ENCODE results near the gene SPATS2.
"Not testable (repeated sequence)": the region's sequence is repeated elsewhere in the genome, so short reads cannot be mapped to it uniquely, and the experiment has no call there.

Gene SPATS2

DNA sequence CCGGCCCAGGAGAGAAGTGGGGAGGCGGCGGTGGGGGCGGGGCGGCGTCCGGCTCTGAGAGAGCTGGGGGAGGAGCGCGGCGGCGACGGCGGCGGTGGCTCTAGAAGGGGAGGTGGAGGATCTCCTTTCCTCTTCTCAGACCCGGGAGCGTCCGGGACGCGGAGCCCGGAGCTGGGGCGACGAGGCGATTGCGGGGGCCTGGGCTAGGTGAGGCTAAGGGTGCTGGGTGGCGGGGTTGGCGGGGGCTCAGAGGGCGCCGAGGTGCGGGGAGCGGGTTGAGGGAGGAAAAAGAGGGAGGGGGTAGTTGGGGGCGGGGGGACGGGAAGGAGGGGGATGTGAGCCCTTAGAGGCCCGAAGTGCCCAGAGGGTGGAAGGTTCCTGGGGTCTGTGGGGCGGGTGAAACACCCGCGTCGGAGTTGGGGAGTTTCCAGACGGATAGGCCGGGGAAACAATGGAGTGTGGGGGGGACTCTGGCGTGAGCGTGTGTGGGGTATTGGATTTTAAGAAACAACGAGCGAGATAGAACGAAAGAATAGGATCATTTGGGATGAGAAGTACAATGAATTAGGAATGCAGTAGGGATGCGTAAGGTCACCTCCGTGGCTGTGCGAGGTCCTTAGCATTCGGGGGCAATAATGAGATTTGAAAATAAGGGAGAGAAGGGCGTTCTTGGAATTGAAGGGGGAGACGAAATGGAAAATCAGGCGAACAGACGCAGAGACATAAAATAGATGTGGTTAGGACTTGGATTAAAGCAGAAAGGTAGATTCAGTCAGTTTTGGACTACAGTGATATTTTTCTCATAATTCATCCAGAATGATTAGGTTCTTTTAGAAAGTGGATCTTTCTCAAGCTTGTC, at the start of gene SPATS2:
TSS of gene SPATS2 (plus strand) at position 82 of the 859 bp plus-strand sequence. CDS start 93,551 bp downstream, outside the sequence.
- Histone ChIP-seq H3K27me3 (ENCODE audit: control insufficient read depth in 2 of 2, insufficient read depth in 2 of 2, low read length in 2 of 2) (no peaks in the 10 kb centered on the region), H3K27ac (ENCODE audit: low read depth in 2 of 2, low read length in 2 of 2) (peak within 1 kb of the TSS; percentile 85 to 89), H3K4me1 (ENCODE audit: control insufficient read depth in 2 of 2, insufficient read depth in 2 of 2, low read length in 2 of 2) (peaks cover 3 to 8% of the 10 kb centered on the region in 2 donors), H3K9me3 (ENCODE audit: control insufficient read depth in 2 of 2, low read length in 2 of 2) (no peaks in the 10 kb centered on the region), H3K9ac (ENCODE audit: low read depth in 1 of 2, low read length in 2 of 2) (peak within 1 kb of the TSS; percentile 85 to 92), H3K4me3 (ENCODE audit: low read length in 2 of 2) (peak within 1 kb of the TSS; percentile 83 to 87), H3K36me3 (ENCODE audit: control insufficient read depth in 2 of 2, insufficient read depth in 2 of 2, low read length in 2 of 2) (no peaks in the 10 kb centered on the region)

DNA sequence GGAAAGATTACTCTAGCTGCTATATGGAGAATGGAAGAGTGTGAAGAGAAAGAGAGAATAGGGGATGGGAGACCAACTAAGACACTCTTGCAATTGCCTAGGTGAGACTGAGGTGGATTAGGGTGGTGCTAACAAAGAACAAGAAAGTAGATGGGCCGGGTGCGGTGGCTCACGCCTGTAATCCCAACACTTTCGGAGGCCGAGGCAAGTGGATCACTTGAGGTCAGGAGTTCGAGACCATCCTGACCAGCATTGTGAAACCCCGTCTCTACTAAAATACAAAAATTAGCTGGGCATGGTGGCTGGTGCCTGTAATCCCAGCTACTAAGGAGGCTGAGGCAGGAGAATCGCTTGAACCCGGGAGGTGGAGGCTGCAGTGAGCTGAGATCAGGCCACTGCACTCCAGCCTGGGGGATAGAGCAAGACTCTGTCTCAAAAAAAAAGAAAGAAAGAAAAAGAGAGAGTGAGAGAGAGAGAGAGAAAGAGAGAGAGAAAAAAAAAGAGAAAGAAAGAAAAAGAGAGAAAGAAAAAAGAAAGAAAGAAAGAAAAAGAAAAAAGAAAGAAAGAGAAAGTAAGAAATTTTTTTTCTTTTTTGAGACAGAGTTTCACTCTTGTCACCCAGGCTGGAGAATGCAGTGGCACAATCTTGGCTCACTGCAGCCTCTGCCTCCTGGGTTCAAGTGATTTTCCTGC, 46.7 kb upstream of the SPATS2 start:
- H3K36me3 ChIP-seq (ENCODE audit: control insufficient read depth in 2 of 2, insufficient read depth in 2 of 2, low read length in 2 of 2); H3K27me3 ChIP-seq (ENCODE audit: control insufficient read depth in 2 of 2, insufficient read depth in 2 of 2, low read length in 2 of 2); H3K9ac ChIP-seq (ENCODE audit: low read depth in 1 of 2, low read length in 2 of 2); H3K4me3 ChIP-seq (ENCODE audit: low read length in 2 of 2); H3K9me3 ChIP-seq (ENCODE audit: control insufficient read depth in 2 of 2, low read length in 2 of 2); H3K27ac ChIP-seq (ENCODE audit: low read depth in 2 of 2, low read length in 2 of 2): not testable (repeated sequence)
- peaks cover 12 to 13% of the 10 kb centered on the region in 2 donors for H3K4me1 ChIP-seq (ENCODE audit: control insufficient read depth in 2 of 2, insufficient read depth in 2 of 2, low read length in 2 of 2)

DNA sequence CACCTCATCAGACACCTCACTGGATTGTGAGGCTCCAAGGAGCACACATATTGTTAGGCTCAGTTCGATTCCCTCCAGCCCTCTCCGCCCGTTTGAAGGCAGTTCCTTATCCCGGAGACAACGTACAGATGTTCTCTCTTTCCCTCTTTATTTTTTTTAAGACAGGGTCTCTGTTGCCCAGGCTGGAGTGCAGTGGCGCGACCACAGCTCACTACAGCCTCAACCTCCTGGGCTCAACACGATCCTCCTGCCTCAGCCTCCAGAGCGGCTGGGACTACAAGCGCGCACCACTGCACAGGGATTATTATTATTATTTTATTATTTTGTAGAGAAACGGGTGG, 44.9 kb upstream of the SPATS2 start:
- H3K4me3 ChIP-seq (ENCODE audit: low read length in 2 of 2): peak overlapping the region; percentile 70 to 79
- H3K27me3 ChIP-seq (ENCODE audit: control insufficient read depth in 2 of 2, insufficient read depth in 2 of 2, low read length in 2 of 2): no peaks in the 10 kb centered on the region
- peaks cover 12 to 13% of the 10 kb centered on the region in 2 donors for H3K4me1 ChIP-seq (ENCODE audit: control insufficient read depth in 2 of 2, insufficient read depth in 2 of 2, low read length in 2 of 2)
- peak overlapping the region in 1 of 2 donors; percentile 10 for H3K27ac ChIP-seq (ENCODE audit: low read depth in 2 of 2, low read length in 2 of 2)
- no peaks in the 10 kb centered on the region for H3K9me3 ChIP-seq (ENCODE audit: control insufficient read depth in 2 of 2, low read length in 2 of 2)
- peak overlapping the region; percentile 38 to 83 for H3K9ac ChIP-seq (ENCODE audit: low read depth in 1 of 2, low read length in 2 of 2)
- peaks cover 0 to 3% of the 10 kb centered on the region in 2 donors for H3K36me3 ChIP-seq (ENCODE audit: control insufficient read depth in 2 of 2, insufficient read depth in 2 of 2, low read length in 2 of 2)

DNA sequence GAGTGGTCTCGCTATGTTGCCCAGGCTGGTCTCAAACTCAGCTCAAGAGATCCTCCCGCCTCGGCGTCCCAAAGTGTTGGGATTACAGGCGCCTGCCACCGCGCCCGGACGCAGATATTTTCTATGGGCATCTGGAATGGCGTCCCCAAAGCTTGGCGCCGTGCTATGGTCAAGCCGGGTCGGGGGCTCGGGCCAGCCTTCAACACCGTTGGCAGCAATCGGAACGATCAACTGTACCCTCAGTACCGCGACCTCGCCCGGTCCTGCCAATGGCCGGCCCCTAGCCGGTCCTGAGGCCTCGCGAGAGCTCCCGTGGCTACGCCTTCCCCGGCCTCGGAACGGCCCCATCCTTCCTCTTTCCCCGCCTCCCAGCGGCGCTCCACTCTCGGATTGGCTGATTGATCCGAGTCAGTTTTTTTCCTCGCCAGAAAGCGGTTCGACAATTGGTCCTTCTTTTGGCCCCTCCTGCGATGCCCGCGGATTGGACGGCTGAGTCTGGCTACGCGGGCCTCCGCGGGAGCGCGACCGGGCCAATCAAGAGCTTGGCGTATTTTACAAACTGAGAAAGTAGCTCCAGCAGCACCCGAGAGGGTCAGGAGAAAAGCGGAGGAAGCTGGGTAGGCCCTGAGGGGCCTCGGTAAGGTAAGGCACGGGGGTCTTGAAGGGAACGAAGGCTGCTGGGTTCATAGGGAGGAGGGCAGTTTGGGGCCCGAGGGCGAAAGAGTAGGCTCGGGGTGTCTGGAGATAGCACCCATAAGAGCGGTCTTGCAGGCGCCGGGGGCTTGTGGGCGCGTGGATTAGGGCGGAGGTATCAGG, 44.3 kb upstream of the SPATS2 start, which contains the start of gene TROAP:
TSS of gene TROAP (plus strand) at position 548 of the 816 bp plus-strand sequence. CDS start 354 bp downstream, outside the sequence.
- H3K9ac ChIP-seq (ENCODE audit: low read depth in 1 of 2, low read length in 2 of 2): peak within 1 kb of the TSS; percentile 48 to 83
- H3K27ac ChIP-seq (ENCODE audit: low read depth in 2 of 2, low read length in 2 of 2): peak within 1 kb of the TSS in 1 of 2 donors; percentile 10
- H3K9me3 ChIP-seq (ENCODE audit: control insufficient read depth in 2 of 2, low read length in 2 of 2): no peaks in the 10 kb centered on the region

GRCh38 chr12:49323524-49324097, 43.7 kb upstream of the SPATS2 start:
- Histone ChIP-seq H3K27me3 (ENCODE audit: control insufficient read depth in 2 of 2, insufficient read depth in 2 of 2, low read length in 2 of 2) (no peaks in the 10 kb centered on the region), H3K4me3 (ENCODE audit: low read length in 2 of 2) (peak overlapping the region; percentile 79 to 87), H3K4me1 (ENCODE audit: control insufficient read depth in 2 of 2, insufficient read depth in 2 of 2, low read length in 2 of 2) (peaks cover 12 to 13% of the 10 kb centered on the region in 2 donors), H3K9ac (ENCODE audit: low read depth in 1 of 2, low read length in 2 of 2) (peak overlapping the region; percentile 48 to 54), H3K36me3 (ENCODE audit: control insufficient read depth in 2 of 2, insufficient read depth in 2 of 2, low read length in 2 of 2) (peaks cover 0 to 3% of the 10 kb centered on the region in 2 donors), H3K27ac (ENCODE audit: low read depth in 2 of 2, low read length in 2 of 2) (no peak overlapping the region), H3K9me3 (ENCODE audit: control insufficient read depth in 2 of 2, low read length in 2 of 2) (no peaks in the 10 kb centered on the region)

More for the DNA sequence above, 44.3 kb upstream of the SPATS2 start, which contains the start of gene TROAP:
- Histone ChIP-seq H3K4me1 (ENCODE audit: control insufficient read depth in 2 of 2, insufficient read depth in 2 of 2, low read length in 2 of 2) (peaks cover 12 to 13% of the 10 kb centered on the region in 2 donors), H3K27me3 (ENCODE audit: control insufficient read depth in 2 of 2, insufficient read depth in 2 of 2, low read length in 2 of 2) (no peaks in the 10 kb centered on the region), H3K4me3 (ENCODE audit: low read length in 2 of 2) (peak within 1 kb of the TSS; percentile 79 to 87), H3K36me3 (ENCODE audit: control insufficient read depth in 2 of 2, insufficient read depth in 2 of 2, low read length in 2 of 2) (peaks cover 0 to 3% of the 10 kb centered on the region in 2 donors)

- H3K9me3 ChIP-seq (ENCODE audit: control insufficient read depth in 2 of 2, low read length in 2 of 2): no peaks in the 10 kb centered on the region
- H3K36me3 ChIP-seq (ENCODE audit: control insufficient read depth in 2 of 2, insufficient read depth in 2 of 2, low read length in 2 of 2): peaks cover 0 to 3% of the 10 kb centered on the region in 2 donors
- no peak overlapping the region for H3K9ac ChIP-seq (ENCODE audit: low read depth in 1 of 2, low read length in 2 of 2)
- no peak overlapping the region for H3K4me3 ChIP-seq (ENCODE audit: low read length in 2 of 2)
- no peak overlapping the region for H3K27ac ChIP-seq (ENCODE audit: low read depth in 2 of 2, low read length in 2 of 2)
- H3K27me3 ChIP-seq (ENCODE audit: control insufficient read depth in 2 of 2, insufficient read depth in 2 of 2, low read length in 2 of 2): no peaks in the 10 kb centered on the region
- H3K4me1 ChIP-seq (ENCODE audit: control insufficient read depth in 2 of 2, insufficient read depth in 2 of 2, low read length in 2 of 2): peaks cover 12 to 13% of the 10 kb centered on the region in 2 donors
Observed at GRCh38 chr12:49325606-49326005, 41.7 kb upstream of the SPATS2 start.

GRCh38 chr12:49327368-49327767, 39.9 kb upstream of the SPATS2 start:
- Histone ChIP-seq H3K36me3 (ENCODE audit: control insufficient read depth in 2 of 2, insufficient read depth in 2 of 2, low read length in 2 of 2) (peaks cover 0 to 3% of the 10 kb centered on the region in 2 donors), H3K27me3 (ENCODE audit: control insufficient read depth in 2 of 2, insufficient read depth in 2 of 2, low read length in 2 of 2) (no peaks in the 10 kb centered on the region), H3K27ac (ENCODE audit: low read depth in 2 of 2, low read length in 2 of 2) (no peak overlapping the region), H3K4me1 (ENCODE audit: control insufficient read depth in 2 of 2, insufficient read depth in 2 of 2, low read length in 2 of 2) (peaks cover 16 to 20% of the 10 kb centered on the region in 2 donors), H3K4me3 (ENCODE audit: low read length in 2 of 2) (no peak overlapping the region), H3K9ac (ENCODE audit: low read depth in 1 of 2, low read length in 2 of 2) (no peak overlapping the region), H3K9me3 (ENCODE audit: control insufficient read depth in 2 of 2, low read length in 2 of 2) (no peaks in the 10 kb centered on the region)

- H3K9me3 ChIP-seq (ENCODE audit: control insufficient read depth in 2 of 2, low read length in 2 of 2): no peaks in the 10 kb centered on the region
- no peak overlapping the region for H3K9ac ChIP-seq (ENCODE audit: low read depth in 1 of 2, low read length in 2 of 2)
- H3K36me3 ChIP-seq (ENCODE audit: control insufficient read depth in 2 of 2, insufficient read depth in 2 of 2, low read length in 2 of 2): peaks cover 0 to 3% of the 10 kb centered on the region in 2 donors
- peaks cover 16 to 20% of the 10 kb centered on the region in 2 donors for H3K4me1 ChIP-seq (ENCODE audit: control insufficient read depth in 2 of 2, insufficient read depth in 2 of 2, low read length in 2 of 2)
- H3K27me3 ChIP-seq (ENCODE audit: control insufficient read depth in 2 of 2, insufficient read depth in 2 of 2, low read length in 2 of 2): no peaks in the 10 kb centered on the region
- H3K4me3 ChIP-seq (ENCODE audit: low read length in 2 of 2): no peak overlapping the region
- no peak overlapping the region for H3K27ac ChIP-seq (ENCODE audit: low read depth in 2 of 2, low read length in 2 of 2)
Observed at GRCh38 chr12:49327887-49328286, 39.4 kb upstream of the SPATS2 start.

DNA sequence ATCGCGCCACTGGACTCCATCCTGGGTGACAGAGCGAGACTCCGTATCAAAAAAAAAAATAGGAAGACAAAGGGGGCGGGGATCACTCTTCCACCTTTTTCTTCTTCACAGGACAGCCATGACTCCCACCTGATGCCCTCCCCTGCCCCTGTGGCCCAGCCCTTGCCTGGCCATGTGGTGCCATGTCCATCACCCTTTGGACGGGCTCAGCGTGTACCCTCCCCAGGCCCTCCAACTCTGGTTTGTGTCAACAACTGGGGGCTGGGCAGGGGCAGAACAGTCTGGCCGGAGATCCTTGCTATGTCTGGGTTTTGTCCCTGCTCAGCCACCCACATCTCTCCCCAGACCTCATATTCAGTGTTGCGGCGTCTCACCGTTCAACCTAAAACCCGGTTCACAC, 38.4 kb upstream of the SPATS2 start:
- Histone ChIP-seq H3K9ac (ENCODE audit: low read depth in 1 of 2, low read length in 2 of 2) (no peak overlapping the region), H3K4me1 (ENCODE audit: control insufficient read depth in 2 of 2, insufficient read depth in 2 of 2, low read length in 2 of 2) (peaks cover 9 to 13% of the 10 kb centered on the region in 2 donors), H3K9me3 (ENCODE audit: control insufficient read depth in 2 of 2, low read length in 2 of 2) (no peaks in the 10 kb centered on the region), H3K27me3 (ENCODE audit: control insufficient read depth in 2 of 2, insufficient read depth in 2 of 2, low read length in 2 of 2) (no peaks in the 10 kb centered on the region), H3K36me3 (ENCODE audit: control insufficient read depth in 2 of 2, insufficient read depth in 2 of 2, low read length in 2 of 2) (peaks cover 0 to 3% of the 10 kb centered on the region in 2 donors), H3K4me3 (ENCODE audit: low read length in 2 of 2) (no peak overlapping the region), H3K27ac (ENCODE audit: low read depth in 2 of 2, low read length in 2 of 2) (no peak overlapping the region)

Data from mucosa of rectum (tissue), 2 donors.